ENCODE results near the gene FBLN7. TPM values are rescaled to one million over a fixed set of nuclear protein-coding genes. Genes with fewer than 3 reads are reported as not detected.

The FBLN7 gene
- total RNA-seq, 2 experiments from 2014 or later, result 0.25 TPM; not detected in 1

GRCh38 chr2:112160283-112161250 is 22.4 kb downstream of the FBLN7 start:
- H3K27ac ChIP-seq (ENCODE audit: low read depth, low read length, poor library complexity, severe bottlenecking), result no peak overlapping the region
- no peaks in the 10 kb centered on the region for H4K20me1 ChIP-seq (ENCODE audit: insufficient read depth, low read length)
- H3K9me3 ChIP-seq (ENCODE audit: low read length), result no peaks in the 10 kb centered on the region
- H2AFZ ChIP-seq (ENCODE audit: low read length), result no peak overlapping the region
- H3K36me3 ChIP-seq (ENCODE audit: insufficient read depth, low read length), result no peaks in the 10 kb centered on the region
- ChIA-PET POLR2A (interaction anchor here (0.5 to 0.7 kb wide), 3 partner anchors 343 to 1003 kb away, joined by 3 to 13 read pairs (median 3); no protein-coding TSS in a partner anchor), CTCF (ENCODE audit: unreplicated experiment) (no interaction called here)
- TF ChIP-seq CTCF (conservative IDR thresholded peaks at IDR 0.05; ENCODE audit: low read length) (no peak), EZH2phosphoT487 (IDR thresholded peaks at IDR 0.05; ENCODE audit: borderline replicate concordance, low read depth, low read length) (no peak)
- no peak overlapping the region for H3K4me3 ChIP-seq (ENCODE audit: low read depth, low read length, poor library complexity, severe bottlenecking)
- DNase-seq (ENCODE audit: low spot score), result no peak
- intact Hi-C loops (cut with micrococcal nuclease; ENCODE audit: unreplicated experiment), result no loop called here
- no peaks in the 10 kb centered on the region for H3K79me2 ChIP-seq (ENCODE audit: insufficient read depth, low read depth, low read length)
- H3K4me2 ChIP-seq (ENCODE audit: low read length), result no peak overlapping the region
- H3K4me1 ChIP-seq (ENCODE audit: insufficient read depth, low read length, poor library complexity, severe bottlenecking), result peaks cover 30% of the 10 kb centered on the region
- H3K9me2 ChIP-seq (ENCODE audit: insufficient read depth, low read length), result no peaks in the 10 kb centered on the region
- no TSS peak for BruUV-seq (replicated peaks)

- Histone ChIP-seq H3K36me3 (ENCODE audit: insufficient read depth, low read length) (no peaks in the 10 kb centered on the region), H4K20me1 (ENCODE audit: insufficient read depth, low read length) (no peaks in the 10 kb centered on the region), H3K9me2 (ENCODE audit: insufficient read depth, low read length) (no peaks in the 10 kb centered on the region), H2AFZ (ENCODE audit: low read length) (no peak overlapping the region), H3K4me3 (ENCODE audit: low read depth, low read length, poor library complexity, severe bottlenecking) (no peak overlapping the region), H3K4me1 (ENCODE audit: insufficient read depth, low read length, poor library complexity, severe bottlenecking) (peaks cover 24% of the 10 kb centered on the region), H3K79me2 (ENCODE audit: insufficient read depth, low read depth, low read length) (no peaks in the 10 kb centered on the region), H3K9me3 (ENCODE audit: low read length) (no peaks in the 10 kb centered on the region), H3K4me2 (ENCODE audit: low read length) (no peak overlapping the region), H3K27ac (ENCODE audit: low read depth, low read length, poor library complexity, severe bottlenecking) (no peak overlapping the region)
- peak; percentile 13 for DNase-seq (ENCODE audit: low spot score)
- intact Hi-C loops (cut with micrococcal nuclease; ENCODE audit: unreplicated experiment), result no loop called here
- ChIA-PET POLR2A (no interaction called here), CTCF (ENCODE audit: unreplicated experiment) (no interaction called here)
- TF ChIP-seq EZH2phosphoT487 (IDR thresholded peaks at IDR 0.05; ENCODE audit: borderline replicate concordance, low read depth, low read length), result no peak
- no peak for TF ChIP-seq CTCF (conservative IDR thresholded peaks at IDR 0.05; ENCODE audit: low read length)
- BruUV-seq (replicated peaks), result no TSS peak
These were observed 23.4 kb downstream of the FBLN7 start for GRCh38 chr2:112161431-112162145.
